SK-N-SH treated with all-trans-retinoic acid at 6 μM for 48 hours (cell line): ENCODE data around the gene FAM13B.

Experiments used
- ATAC-seq: fragments of 200-7000 bp; cut with Tn5 transposase; 3 replicates; pipeline ENCODE4 v1.9.1; 2020; ENCODE audit warnings: mild to moderate bottlenecking, moderate library complexity
- ARNTL ChIP-seq: fragments of 450-650 bp; formaldehyde crosslinking; IDR thresholded peaks from 2 replicates; pipeline ENCODE4 v1.5.0; 2020; ENCODE audit warnings: low read depth, mild to moderate bottlenecking, moderate library complexity, borderline replicate concordance
- BACH2 ChIP-seq: fragments of 250-450 bp; sonication (Bioruptor Pico); IDR thresholded peaks from 2 replicates; pipeline ENCODE4 v1.9.0; 2021; ENCODE audit warnings: mild to moderate bottlenecking, borderline replicate concordance
- CSDC2 ChIP-seq: fragments of 250-450 bp; sonication (Bioruptor Pico); IDR thresholded peaks from 2 replicates; pipeline ENCODE4 v1.5.0; 2020; ENCODE audit warnings: mild to moderate bottlenecking, moderate library complexity
- ESRRG ChIP-seq: fragments of 250-450 bp; sonication (Bioruptor Pico); IDR thresholded peaks from 2 replicates; pipeline ENCODE4 v1.6.1; 2021; ENCODE audit warnings: mild to moderate bottlenecking
- GLIS3 ChIP-seq: fragments of 250-450 bp; sonication (Bioruptor Pico); IDR thresholded peaks from 2 replicates; pipeline ENCODE4 v1.5.0; 2020; ENCODE audit warnings: mild to moderate bottlenecking, moderate library complexity
- ISL1 ChIP-seq: fragments of 250-450 bp; sonication (Bioruptor Pico); IDR thresholded peaks from 2 replicates; pipeline ENCODE4 v2.1.2; 2022; ENCODE audit warnings: mild to moderate bottlenecking, moderate library complexity
- OSR1 ChIP-seq: fragments of 250-450 bp; sonication (Bioruptor Pico); IDR thresholded peaks from 2 replicates; pipeline ENCODE4 v1.8.0; 2022; ENCODE audit warnings: moderate library complexity, mild to moderate bottlenecking, inconsistent platforms
- PATZ1 ChIP-seq: fragments of 250-450 bp; sonication (Bioruptor Pico); IDR thresholded peaks from 2 replicates; pipeline ENCODE4 v1.8.0; 2020; ENCODE audit warnings: mild to moderate bottlenecking, moderate library complexity, borderline replicate concordance
- POU6F1 ChIP-seq: fragments of 250-450 bp; sonication (Bioruptor Pico); IDR thresholded peaks from 2 replicates; pipeline ENCODE4 v1.8.0; 2021; ENCODE audit warnings: low read depth, mild to moderate bottlenecking, moderate library complexity, borderline replicate concordance
- PPARA ChIP-seq: fragments of 250-450 bp; sonication (Bioruptor Pico); IDR thresholded peaks from 2 replicates; pipeline ENCODE4 v1.5.0; 2020; ENCODE audit warnings: mild to moderate bottlenecking, borderline replicate concordance
- RARB ChIP-seq: fragments of 250-450 bp; sonication (Bioruptor Pico); IDR thresholded peaks from 2 replicates; pipeline ENCODE4 v1.8.0; 2021; ENCODE audit warnings: mild to moderate bottlenecking, moderate library complexity
- SNAI2 ChIP-seq: fragments of 250-450 bp; sonication (Bioruptor Pico); IDR thresholded peaks from 2 replicates; pipeline ENCODE4 v1.5.0; 2020; ENCODE audit warnings: mild to moderate bottlenecking, moderate library complexity
- TCF4 ChIP-seq: fragments of 250-450 bp; sonication (Bioruptor Pico); IDR thresholded peaks from 2 replicates; pipeline ENCODE4 v1.8.0; 2021; ENCODE audit warnings: mild to moderate bottlenecking, moderate library complexity, borderline replicate concordance
- ZC3H10 ChIP-seq: fragments of 250-450 bp; sonication (Bioruptor Pico); IDR thresholded peaks from 2 replicates; pipeline ENCODE4 v1.5.1; 2021; ENCODE audit warnings: mild to moderate bottlenecking, moderate library complexity
- ZFP3 ChIP-seq: fragments of 250-450 bp; sonication (Bioruptor Pico); IDR thresholded peaks from 2 replicates; pipeline ENCODE4 v1.5.0; 2020; ENCODE audit warnings: mild to moderate bottlenecking, moderate library complexity
- ZFP30 ChIP-seq: fragments of 450-650 bp; formaldehyde crosslinking; IDR thresholded peaks from 2 replicates; pipeline ENCODE4 v1.5.0; 2022; ENCODE audit warnings: mild to moderate bottlenecking, moderate library complexity
- ZNF70 ChIP-seq: fragments of 450-650 bp; formaldehyde crosslinking; IDR thresholded peaks from 2 replicates; pipeline ENCODE4 v1.5.0; 2020; ENCODE audit warnings: mild to moderate bottlenecking, moderate library complexity
- ZNF8 ChIP-seq: fragments of 450-650 bp; formaldehyde crosslinking; IDR thresholded peaks from 2 replicates; pipeline ENCODE4 v1.5.0; 2020; ENCODE audit warnings: mild to moderate bottlenecking, moderate library complexity
- TF ChIP-seq, protein P1 (sequence below): fragments of 250-450 bp; sonication (Bioruptor Pico); IDR thresholded peaks from 2 replicates; pipeline ENCODE4 v1.5.0; 2020; ENCODE audit warnings: mild to moderate bottlenecking, moderate library complexity
- TF ChIP-seq, protein P2 (sequence below): fragments of 250-450 bp; sonication (Bioruptor Pico); IDR thresholded peaks from 2 replicates; pipeline ENCODE4 v1.5.1; 2020; ENCODE audit warnings: low read depth, mild to moderate bottlenecking, moderate library complexity
- TF ChIP-seq, protein P3 (sequence below): fragments of 250-450 bp; sonication (Bioruptor Pico); IDR thresholded peaks from 2 replicates; pipeline ENCODE4 v1.5.1; 2021; ENCODE audit warnings: mild to moderate bottlenecking, moderate library complexity

FAM13B gene

DNA sequence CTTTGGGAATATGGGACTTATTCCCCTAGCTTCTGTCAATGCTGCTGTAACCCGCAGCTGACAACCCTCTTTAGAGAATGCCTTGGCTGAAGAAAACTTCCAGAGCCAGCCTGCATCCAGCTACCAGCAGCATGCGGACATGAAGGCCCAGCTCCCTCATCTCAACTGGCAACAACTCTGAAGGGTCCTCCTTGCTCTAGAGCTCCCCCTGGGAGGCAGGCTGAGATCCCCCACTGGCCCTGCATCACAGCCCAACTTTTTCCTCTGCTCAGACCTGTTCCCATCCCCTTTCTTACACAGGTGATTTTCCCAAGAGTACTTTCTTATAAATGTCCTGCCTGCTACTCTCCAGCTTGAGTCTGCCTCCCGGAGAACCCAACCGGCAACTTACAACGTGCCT is 32.2 kb upstream of the FAM13B start:
- TF ChIP-seq, protein P1, sequence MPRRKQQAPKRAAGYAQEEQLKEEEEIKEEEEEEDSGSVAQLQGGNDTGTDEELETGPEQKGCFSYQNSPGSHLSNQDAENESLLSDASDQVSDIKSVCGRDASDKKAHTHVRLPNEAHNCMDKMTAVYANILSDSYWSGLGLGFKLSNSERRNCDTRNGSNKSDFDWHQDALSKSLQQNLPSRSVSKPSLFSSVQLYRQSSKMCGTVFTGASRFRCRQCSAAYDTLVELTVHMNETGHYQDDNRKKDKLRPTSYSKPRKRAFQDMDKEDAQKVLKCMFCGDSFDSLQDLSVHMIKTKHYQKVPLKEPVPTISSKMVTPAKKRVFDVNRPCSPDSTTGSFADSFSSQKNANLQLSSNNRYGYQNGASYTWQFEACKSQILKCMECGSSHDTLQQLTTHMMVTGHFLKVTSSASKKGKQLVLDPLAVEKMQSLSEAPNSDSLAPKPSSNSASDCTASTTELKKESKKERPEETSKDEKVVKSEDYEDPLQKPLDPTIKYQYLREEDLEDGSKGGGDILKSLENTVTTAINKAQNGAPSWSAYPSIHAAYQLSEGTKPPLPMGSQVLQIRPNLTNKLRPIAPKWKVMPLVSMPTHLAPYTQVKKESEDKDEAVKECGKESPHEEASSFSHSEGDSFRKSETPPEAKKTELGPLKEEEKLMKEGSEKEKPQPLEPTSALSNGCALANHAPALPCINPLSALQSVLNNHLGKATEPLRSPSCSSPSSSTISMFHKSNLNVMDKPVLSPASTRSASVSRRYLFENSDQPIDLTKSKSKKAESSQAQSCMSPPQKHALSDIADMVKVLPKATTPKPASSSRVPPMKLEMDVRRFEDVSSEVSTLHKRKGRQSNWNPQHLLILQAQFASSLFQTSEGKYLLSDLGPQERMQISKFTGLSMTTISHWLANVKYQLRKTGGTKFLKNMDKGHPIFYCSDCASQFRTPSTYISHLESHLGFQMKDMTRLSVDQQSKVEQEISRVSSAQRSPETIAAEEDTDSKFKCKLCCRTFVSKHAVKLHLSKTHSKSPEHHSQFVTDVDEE = no peak
- TF ChIP-seq GLIS3 (CRISPR knock-in tag) (no peak), ARNTL (CRISPR knock-in tag) (no peak), ESRRG (CRISPR knock-in tag) (no peak), ZNF70 (CRISPR knock-in tag) (no peak), ZC3H10 (CRISPR knock-in tag) (no peak), RARB (CRISPR knock-in tag) (no peak)
- TF ChIP-seq, protein P2, sequence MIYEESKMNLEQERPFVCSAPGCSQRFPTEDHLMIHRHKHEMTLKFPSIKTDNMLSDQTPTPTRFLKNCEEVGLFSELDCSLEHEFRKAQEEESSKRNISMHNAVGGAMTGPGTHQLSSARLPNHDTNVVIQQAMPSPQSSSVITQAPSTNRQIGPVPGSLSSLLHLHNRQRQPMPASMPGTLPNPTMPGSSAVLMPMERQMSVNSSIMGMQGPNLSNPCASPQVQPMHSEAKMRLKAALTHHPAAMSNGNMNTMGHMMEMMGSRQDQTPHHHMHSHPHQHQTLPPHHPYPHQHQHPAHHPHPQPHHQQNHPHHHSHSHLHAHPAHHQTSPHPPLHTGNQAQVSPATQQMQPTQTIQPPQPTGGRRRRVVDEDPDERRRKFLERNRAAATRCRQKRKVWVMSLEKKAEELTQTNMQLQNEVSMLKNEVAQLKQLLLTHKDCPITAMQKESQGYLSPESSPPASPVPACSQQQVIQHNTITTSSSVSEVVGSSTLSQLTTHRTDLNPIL = no peak
- ATAC-seq = no peak

DNA sequence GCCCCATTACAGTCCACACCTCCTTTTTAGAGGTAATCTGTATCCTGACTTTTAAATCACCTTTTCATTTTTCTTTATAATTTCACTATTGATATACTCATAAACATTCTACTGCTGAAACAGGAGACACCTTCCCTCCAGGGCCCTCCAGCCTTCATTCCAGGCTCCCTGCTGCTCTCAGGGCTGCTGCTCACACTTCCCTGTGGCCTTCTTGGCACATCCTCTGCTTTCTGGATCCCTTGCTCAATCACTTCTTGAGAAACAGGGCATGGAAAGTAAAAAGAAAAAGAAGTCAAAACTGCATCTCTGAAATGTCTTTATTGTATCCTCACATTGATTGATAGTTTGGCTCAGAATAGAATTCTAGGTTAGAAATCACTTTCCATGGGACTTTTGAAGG is 31.6 kb upstream of the FAM13B start:
- TF ChIP-seq ZC3H10 (CRISPR knock-in tag) (no peak), ZFP3 (CRISPR knock-in tag) (no peak), GLIS3 (CRISPR knock-in tag) (no peak), OSR1 (no peak), TCF4 (CRISPR knock-in tag) (no peak), ZNF8 (CRISPR knock-in tag) (no peak), ZFP30 (CRISPR knock-in tag) (no peak)
- ATAC-seq = no peak

DNA sequence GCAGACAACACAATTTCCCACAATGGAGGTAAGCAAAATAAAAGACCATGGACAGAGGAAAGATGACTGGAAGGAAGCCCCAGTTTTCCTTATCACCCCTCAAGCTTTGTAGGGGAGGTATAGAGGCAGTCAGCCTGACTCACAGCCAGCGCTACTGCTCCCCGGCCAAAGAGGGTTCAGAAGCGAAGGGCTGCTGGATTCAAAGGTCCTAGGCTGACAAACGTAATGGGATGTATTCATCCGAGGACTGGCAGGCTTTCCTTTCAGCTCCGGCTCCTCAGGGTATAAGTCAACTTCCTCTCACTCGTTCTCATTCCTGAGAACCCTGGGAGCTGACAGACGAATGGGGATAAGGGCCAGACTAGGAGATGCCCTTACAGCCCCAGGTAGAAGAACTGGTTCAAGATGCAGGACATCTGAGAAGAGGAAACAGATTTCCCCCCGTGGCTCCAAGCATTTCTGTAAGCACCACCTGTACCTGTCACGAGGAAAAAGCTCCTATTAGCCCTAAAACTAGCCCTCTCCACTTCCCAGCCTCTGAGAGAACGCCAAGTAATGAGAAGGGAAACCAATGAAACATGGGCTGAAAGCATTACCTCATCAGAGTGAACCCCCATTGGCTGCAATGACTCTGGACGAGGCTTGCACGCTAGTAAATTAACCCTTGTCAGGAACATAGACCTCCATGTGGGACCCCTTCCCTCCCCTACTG is 22.1 kb upstream of the FAM13B start:
- TF ChIP-seq PPARA (CRISPR knock-in tag) = no peak
- TF ChIP-seq, protein P2 = no peak
- no peak for TF ChIP-seq TCF4 (CRISPR knock-in tag)
- TF ChIP-seq RARB (CRISPR knock-in tag) = no peak
- TF ChIP-seq, protein P3, sequence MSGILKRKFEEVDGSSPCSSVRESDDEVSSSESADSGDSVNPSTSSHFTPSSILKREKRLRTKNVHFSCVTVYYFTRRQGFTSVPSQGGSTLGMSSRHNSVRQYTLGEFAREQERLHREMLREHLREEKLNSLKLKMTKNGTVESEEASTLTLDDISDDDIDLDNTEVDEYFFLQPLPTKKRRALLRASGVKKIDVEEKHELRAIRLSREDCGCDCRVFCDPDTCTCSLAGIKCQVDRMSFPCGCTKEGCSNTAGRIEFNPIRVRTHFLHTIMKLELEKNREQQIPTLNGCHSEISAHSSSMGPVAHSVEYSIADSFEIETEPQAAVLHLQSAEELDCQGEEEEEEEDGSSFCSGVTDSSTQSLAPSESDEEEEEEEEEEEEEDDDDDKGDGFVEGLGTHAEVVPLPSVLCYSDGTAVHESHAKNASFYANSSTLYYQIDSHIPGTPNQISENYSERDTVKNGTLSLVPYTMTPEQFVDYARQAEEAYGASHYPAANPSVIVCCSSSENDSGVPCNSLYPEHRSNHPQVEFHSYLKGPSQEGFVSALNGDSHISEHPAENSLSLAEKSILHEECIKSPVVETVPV (CRISPR knock-in tag) = no peak
- TF ChIP-seq, all 23 proteins: peak for 0

DNA sequence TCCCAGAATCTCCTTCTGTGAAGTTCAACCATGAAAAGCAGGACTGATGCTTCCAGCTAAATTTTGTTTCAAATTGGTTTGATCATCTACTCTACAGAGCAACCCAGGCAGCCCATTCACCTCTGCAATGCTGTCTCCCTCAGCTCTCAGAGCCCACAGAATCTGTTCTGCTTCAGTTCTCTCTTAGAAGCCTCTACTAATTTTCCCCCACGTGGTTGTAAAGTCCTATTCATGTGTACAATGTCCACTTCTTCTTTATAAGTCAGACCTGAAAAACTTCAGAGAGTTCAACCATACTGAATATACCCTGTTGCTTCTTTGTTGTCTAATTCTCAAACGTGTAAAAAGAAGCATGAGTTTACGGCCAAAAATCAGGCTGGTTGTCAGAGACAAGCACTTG is 21.3 kb upstream of the FAM13B start:
- no peak for ATAC-seq
- TF ChIP-seq RARB (CRISPR knock-in tag) = no peak
- TF ChIP-seq ESRRG (CRISPR knock-in tag) = no peak
- no peak for TF ChIP-seq ZFP3 (CRISPR knock-in tag)
- TF ChIP-seq PATZ1 (CRISPR knock-in tag) = no peak
- TF ChIP-seq ARNTL (CRISPR knock-in tag) = no peak
- TF ChIP-seq POU6F1 (CRISPR knock-in tag) = no peak
- TF ChIP-seq CSDC2 (CRISPR knock-in tag) = no peak
- TF ChIP-seq PPARA (CRISPR knock-in tag) = no peak
- no peak for TF ChIP-seq OSR1
- TF ChIP-seq ISL1 (CRISPR knock-in tag) = no peak
- no peak for TF ChIP-seq ZC3H10 (CRISPR knock-in tag)
- no peak for TF ChIP-seq ZNF8 (CRISPR knock-in tag)
- TF ChIP-seq SNAI2 (CRISPR knock-in tag) = no peak
- no peak for TF ChIP-seq BACH2 (CRISPR knock-in tag)
- no peak for TF ChIP-seq ZFP30 (CRISPR knock-in tag)
- TF ChIP-seq, protein P1 = no peak
- TF ChIP-seq TCF4 (CRISPR knock-in tag) = no peak

More for the DNA sequence above, 22.1 kb upstream of the FAM13B start:
- no peak; the same call in 2 of the 3 replicates for ATAC-seq
